ENCODE measurements around the gene TMEM184C.

The TMEM184C gene

DNA sequence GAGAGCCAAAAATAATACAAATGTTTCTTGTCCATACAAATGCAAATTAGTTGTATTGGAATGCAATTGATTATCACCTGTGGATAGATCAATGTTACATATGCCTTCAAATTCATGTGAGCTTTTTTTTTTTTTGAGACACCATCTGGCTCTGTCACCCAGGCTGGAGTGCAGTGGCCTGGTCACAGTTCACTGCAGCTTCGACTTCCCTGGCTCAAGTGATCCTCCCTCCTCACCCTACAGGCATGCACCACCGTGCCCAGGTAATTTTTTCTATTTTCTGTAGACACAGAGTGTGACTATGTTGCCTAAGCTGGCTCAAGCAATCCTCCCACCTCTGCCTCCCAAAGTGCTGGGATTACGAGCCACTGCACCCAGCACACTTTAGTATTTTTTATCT, 38.6 kb upstream of the TMEM184C start:
- H3K36me3 ChIP-seq: no peaks in the 10 kb centered on the region
- H3K27ac ChIP-seq: no peak overlapping the region
- TF ChIP-seq, protein P1, sequence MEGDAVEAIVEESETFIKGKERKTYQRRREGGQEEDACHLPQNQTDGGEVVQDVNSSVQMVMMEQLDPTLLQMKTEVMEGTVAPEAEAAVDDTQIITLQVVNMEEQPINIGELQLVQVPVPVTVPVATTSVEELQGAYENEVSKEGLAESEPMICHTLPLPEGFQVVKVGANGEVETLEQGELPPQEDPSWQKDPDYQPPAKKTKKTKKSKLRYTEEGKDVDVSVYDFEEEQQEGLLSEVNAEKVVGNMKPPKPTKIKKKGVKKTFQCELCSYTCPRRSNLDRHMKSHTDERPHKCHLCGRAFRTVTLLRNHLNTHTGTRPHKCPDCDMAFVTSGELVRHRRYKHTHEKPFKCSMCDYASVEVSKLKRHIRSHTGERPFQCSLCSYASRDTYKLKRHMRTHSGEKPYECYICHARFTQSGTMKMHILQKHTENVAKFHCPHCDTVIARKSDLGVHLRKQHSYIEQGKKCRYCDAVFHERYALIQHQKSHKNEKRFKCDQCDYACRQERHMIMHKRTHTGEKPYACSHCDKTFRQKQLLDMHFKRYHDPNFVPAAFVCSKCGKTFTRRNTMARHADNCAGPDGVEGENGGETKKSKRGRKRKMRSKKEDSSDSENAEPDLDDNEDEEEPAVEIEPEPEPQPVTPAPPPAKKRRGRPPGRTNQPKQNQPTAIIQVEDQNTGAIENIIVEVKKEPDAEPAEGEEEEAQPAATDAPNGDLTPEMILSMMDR (IDR thresholded peaks at IDR 0.05): no peak
- H3K4me1 ChIP-seq (ENCODE audit: control insufficient read depth in 1 of 2, insufficient read depth in 1 of 2, low read depth in 1 of 2, low read length in 1 of 2): no peaks in the 10 kb centered on the region
- H3K9me3 ChIP-seq: no peaks in the 10 kb centered on the region
- no peaks in the 10 kb centered on the region for H3K27me3 ChIP-seq
- H3K4me3 ChIP-seq (ENCODE audit: low read depth in 1 of 2, low read length in 1 of 2): no peak overlapping the region

DNA sequence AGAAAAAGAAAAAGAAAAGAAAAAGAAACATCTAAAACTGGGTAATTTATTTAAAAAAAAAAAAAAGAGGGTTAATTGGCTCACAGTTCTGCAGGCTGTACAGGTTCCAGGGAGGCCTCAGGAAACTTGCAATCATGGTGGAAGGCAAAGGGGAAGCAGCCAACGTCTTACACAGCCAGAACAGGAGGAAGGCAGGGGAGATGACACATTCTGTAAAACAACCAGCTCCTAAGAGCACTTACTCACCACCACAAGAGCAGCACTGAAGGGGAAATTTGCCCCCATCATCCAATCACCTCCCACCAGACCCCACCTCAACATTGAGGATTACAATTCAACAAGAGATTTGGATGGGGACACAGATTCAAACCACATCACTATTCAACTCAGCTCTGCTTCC, 36.8 kb upstream of the TMEM184C start:
- H3K4me1 ChIP-seq (ENCODE audit: control insufficient read depth in 1 of 2, insufficient read depth in 1 of 2, low read depth in 1 of 2, low read length in 1 of 2): no peaks in the 10 kb centered on the region
- no peak overlapping the region for H3K27ac ChIP-seq
- H3K27me3 ChIP-seq: no peaks in the 10 kb centered on the region

DNA sequence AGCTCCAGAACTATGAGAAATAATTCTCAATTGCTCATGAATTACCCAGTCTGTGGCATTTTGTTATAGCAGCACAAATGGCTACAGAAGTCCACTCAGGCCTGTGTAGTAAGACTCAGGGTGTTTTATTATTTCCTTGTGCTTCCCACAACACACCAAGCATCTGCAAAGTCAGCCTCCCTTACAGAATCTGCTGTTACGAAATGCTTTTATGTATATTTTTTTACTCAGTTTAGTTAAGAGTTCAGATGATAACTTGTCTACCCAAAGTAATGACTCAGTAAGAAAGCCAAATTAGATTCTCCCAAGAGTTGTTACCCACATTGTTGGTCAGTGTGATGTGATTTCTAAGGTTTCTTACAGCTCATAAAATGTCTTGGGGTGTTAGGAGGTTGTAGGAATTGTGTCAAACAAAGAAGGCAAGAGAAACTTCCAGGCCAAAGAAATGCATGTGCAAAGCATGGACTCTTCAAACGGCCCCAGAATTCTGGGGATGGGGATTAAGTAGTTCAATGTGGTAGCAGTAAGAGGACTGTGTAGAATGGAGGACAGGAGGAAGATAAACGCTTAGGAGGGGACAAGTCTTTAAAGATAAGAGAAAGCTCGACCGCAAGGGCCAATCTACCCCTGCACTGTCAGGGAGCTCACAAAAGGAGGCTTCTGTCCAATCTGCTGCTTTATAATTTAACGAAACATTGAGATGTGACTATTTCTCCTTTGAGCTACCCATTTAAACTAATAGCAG, 35.4 kb upstream of the TMEM184C start:
- no peaks in the 10 kb centered on the region for H3K27me3 ChIP-seq
- H3K4me1 ChIP-seq (ENCODE audit: control insufficient read depth in 1 of 2, insufficient read depth in 1 of 2, low read depth in 1 of 2, low read length in 1 of 2): no peaks in the 10 kb centered on the region
- no peak overlapping the region for H3K4me3 ChIP-seq (ENCODE audit: low read depth in 1 of 2, low read length in 1 of 2)
- TF ChIP-seq, protein P1 (IDR thresholded peaks at IDR 0.05): no peak
- no peaks in the 10 kb centered on the region for H3K9me3 ChIP-seq
- H3K36me3 ChIP-seq: no peaks in the 10 kb centered on the region
- H3K27ac ChIP-seq: no peak overlapping the region

More for the DNA sequence above, 36.8 kb upstream of the TMEM184C start:
- TF ChIP-seq, protein P1 (IDR thresholded peaks at IDR 0.05): no peak
- Histone ChIP-seq H3K4me3 (ENCODE audit: low read depth in 1 of 2, low read length in 1 of 2) (no peak overlapping the region), H3K9me3 (no peaks in the 10 kb centered on the region), H3K36me3 (no peaks in the 10 kb centered on the region)

DNA sequence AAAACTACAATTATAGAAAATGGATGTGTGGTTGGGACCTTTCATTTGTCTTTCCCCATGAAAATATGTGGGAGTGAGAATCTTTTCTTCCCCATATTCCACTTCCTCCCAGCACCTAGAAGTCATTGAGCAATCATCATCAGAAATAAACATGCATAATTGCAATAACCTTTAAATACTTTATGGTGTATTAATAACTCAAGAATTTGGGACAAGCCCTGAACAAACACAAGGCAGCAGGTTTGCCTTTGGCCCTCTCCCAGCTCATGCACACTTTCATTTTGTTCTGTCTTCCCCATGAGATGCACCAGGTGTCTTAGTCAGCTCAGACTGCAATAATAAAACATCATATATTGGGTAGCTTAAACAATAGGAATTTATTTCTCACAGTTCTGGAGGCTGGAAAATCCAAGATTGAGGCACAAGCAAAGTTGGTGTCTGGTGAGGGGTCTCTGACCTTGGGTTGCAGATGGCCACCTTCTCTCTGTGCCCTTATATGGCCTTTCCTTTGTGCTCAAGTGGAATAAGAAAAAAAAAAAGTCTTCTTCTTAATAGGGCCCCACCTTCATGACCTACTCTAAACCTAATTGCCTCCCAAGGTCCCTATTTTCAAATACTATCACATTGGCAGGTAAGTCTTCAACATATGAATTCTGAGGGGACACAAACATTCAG, 34.7 kb upstream of the TMEM184C start:
- no peaks in the 10 kb centered on the region for H3K9me3 ChIP-seq
- no peaks in the 10 kb centered on the region for H3K36me3 ChIP-seq
- TF ChIP-seq, protein P1 (IDR thresholded peaks at IDR 0.05): no peak
- no peaks in the 10 kb centered on the region for H3K4me1 ChIP-seq (ENCODE audit: control insufficient read depth in 1 of 2, insufficient read depth in 1 of 2, low read depth in 1 of 2, low read length in 1 of 2)
- H3K27ac ChIP-seq: no peak overlapping the region
- H3K4me3 ChIP-seq (ENCODE audit: low read depth in 1 of 2, low read length in 1 of 2): no peak overlapping the region
- no peaks in the 10 kb centered on the region for H3K27me3 ChIP-seq

DNA sequence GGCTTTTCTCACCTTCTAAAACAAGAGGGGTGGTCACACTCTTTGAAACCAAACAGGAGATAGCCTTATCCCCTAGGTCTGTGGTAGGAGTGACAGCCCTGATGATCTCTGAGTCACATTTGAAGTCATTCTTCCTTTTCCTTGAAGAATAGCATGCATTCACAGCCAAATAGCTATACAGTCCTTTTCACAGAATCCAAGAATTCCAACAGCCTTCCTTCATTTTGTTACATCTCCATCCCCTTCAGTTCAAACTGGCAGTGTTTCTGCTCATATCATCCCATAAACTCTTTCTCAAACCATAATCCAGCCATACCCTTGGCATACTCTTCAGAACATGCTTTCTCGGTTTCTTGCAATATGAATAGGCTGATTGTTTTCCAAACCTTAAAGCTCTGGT, 33.3 kb upstream of the TMEM184C start:
- H3K27me3 ChIP-seq: no peaks in the 10 kb centered on the region
- H3K4me1 ChIP-seq (ENCODE audit: control insufficient read depth in 1 of 2, insufficient read depth in 1 of 2, low read depth in 1 of 2, low read length in 1 of 2): no peaks in the 10 kb centered on the region
- H3K36me3 ChIP-seq: no peaks in the 10 kb centered on the region
- H3K4me3 ChIP-seq (ENCODE audit: low read depth in 1 of 2, low read length in 1 of 2): no peak overlapping the region
- TF ChIP-seq, protein P1 (IDR thresholded peaks at IDR 0.05): no peak
- H3K27ac ChIP-seq: no peak overlapping the region
- H3K9me3 ChIP-seq: no peaks in the 10 kb centered on the region

All from neutrophil (primary cell).